Vagina (tissue), 2 donors: Measurements from ENCODE around the gene CTNND2.

Source experiments
- POLR2A ChIP-seq, 2 donors: fragments of 450-650 bp; IDR thresholded peaks; one replicate each; pipeline ENCODE4 v1.6.1; 2017; ENCODE audit warnings: antibody characterized with exemption in 2 of 2, mild to moderate bottlenecking in 2 of 2, moderate library complexity in 2 of 2
- POLR2AphosphoS5 ChIP-seq, 2 donors: sonication (generic); formaldehyde crosslinking; IDR thresholded peaks; one replicate each; pipeline ENCODE4 v1.9.0; 2017; ENCODE audit warnings: antibody characterized with exemption in 2 of 2, mild to moderate bottlenecking in 2 of 2, low read depth in 1 of 2; ENCODE audit not compliant: insufficient read depth in 1 of 2

DNA sequence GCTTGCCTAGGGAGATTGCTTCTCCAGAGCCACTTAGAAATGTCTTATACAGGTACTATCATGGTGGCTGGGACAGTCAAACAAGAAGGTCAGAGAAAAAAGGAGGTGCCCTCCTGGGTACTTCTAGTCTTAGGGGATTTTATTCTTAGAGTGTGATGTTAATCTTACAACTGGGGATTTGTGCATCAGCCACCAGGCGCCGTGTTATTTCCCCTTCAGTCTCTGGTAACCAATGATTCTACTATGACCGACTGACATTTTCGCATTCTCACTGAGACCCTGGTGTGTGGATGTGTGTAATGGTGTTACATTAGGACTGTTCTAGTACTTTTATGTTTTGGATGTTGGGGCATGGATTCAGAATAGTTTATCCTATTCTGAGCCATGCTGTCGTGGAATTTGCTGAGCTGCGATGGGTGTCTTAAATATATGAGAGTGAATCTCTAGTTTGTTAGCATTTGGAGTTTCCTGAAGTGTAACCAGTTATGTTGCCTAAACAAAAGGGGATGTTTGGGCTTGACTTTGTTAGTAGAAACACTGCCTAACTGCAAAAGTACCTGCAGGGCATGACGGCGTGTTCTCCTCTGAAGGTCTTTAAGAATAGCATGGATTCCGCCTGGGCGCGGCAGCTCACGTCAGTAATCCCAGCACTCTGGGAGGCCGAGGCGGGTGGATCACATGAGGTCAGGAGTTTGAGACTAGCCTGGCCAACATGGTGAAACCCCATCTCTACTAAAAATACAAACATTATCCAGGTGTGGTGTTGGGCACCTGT, 968.0 kb downstream of the CTNND2 start:
- TF ChIP-seq POLR2A (IDR thresholded peaks at IDR 0.05) (no peak), POLR2AphosphoS5 (IDR thresholded peaks at IDR 0.05; ENCODE audit: insufficient read depth in 1 of 2, low read depth in 1 of 2) (no peak)
